ENCODE results near the gene UGT8.

Gene UGT8

DNA sequence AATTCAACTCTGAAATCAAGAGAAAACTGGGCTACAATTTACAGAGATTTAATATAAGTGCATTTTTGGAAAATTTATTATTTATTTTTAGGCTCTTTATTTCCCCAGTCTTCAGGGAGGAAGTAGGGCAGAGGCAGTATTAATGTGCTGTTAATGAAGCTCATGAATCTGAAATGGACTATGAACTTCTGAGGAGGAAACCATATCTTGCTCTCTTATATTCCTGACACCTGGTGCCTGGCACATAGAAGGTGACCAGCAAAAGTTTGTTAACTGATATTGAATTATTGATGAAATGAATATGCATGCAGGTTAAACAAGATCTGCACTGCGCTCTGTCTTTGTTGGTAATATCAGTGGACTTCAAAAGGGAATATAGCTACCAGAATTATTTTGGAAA is 55.1 kb downstream of the UGT8 start:
- no peak overlapping the region for H2BK120ac ChIP-seq (ENCODE audit: low read depth, low read length)
- no peaks in the 10 kb centered on the region for H3K36me3 ChIP-seq (ENCODE audit: control insufficient read depth in 1 of 2, insufficient read depth in 2 of 2, low read depth in 1 of 2, low read length in 2 of 2)
- no peak overlapping the region for H2BK15ac ChIP-seq (ENCODE audit: low read depth, poor library complexity, severe bottlenecking)
- H3K4me2 ChIP-seq (ENCODE audit: low read length, poor library complexity, severe bottlenecking): no peak overlapping the region
- H3K79me1 ChIP-seq (replicated peaks; ENCODE audit: low read length, poor library complexity, severe bottlenecking): peaks cover 1% of the 10 kb centered on the region
- H2BK12ac ChIP-seq (ENCODE audit: low read length in 2 of 2): no peak overlapping the region
- H3K9ac ChIP-seq (ENCODE audit: low read length): no peak overlapping the region
- no peak overlapping the region for H4K8ac ChIP-seq (ENCODE audit: low read length)
- H2BK5ac ChIP-seq (ENCODE audit: low read depth, low read length, poor library complexity, severe bottlenecking): no peak overlapping the region
- 98% methylated on average over 1 of the region's 1 CpG for WGBS
- H3K27me3 ChIP-seq (ENCODE audit: control insufficient read depth in 1 of 2, insufficient read depth in 1 of 2, low read length in 2 of 2): no peaks in the 10 kb centered on the region
- no peak overlapping the region for H3K27ac ChIP-seq (ENCODE audit: low read length, poor library complexity, severe bottlenecking)
- no peak overlapping the region for H3K4me3 ChIP-seq (ENCODE audit: insufficient read depth in 1 of 2, low read depth in 1 of 2, low read length in 2 of 2)
- H3K4me1 ChIP-seq (ENCODE audit: control insufficient read depth, insufficient read depth, low read depth, low read length): no peaks in the 10 kb centered on the region
- H3K23ac ChIP-seq (ENCODE audit: low read length in 2 of 2): no peak overlapping the region
- DNase-seq: no peak
- H4K91ac ChIP-seq (ENCODE audit: low read length): no peak overlapping the region
- H3K9me3 ChIP-seq (ENCODE audit: control insufficient read depth, low read length): no peaks in the 10 kb centered on the region
- no peak overlapping the region for H2AFZ ChIP-seq (ENCODE audit: low read depth, low read length)
- no peak overlapping the region for H3K14ac ChIP-seq (ENCODE audit: low read length in 2 of 2)
- no peak overlapping the region for H3K18ac ChIP-seq (ENCODE audit: low read depth in 1 of 2, low read length in 2 of 2)
- no peak overlapping the region for H3K4ac ChIP-seq (ENCODE audit: low read depth in 1 of 2, low read length in 2 of 2)
- H2AK5ac ChIP-seq (ENCODE audit: low read length, severe bottlenecking): no peak overlapping the region

DNA sequence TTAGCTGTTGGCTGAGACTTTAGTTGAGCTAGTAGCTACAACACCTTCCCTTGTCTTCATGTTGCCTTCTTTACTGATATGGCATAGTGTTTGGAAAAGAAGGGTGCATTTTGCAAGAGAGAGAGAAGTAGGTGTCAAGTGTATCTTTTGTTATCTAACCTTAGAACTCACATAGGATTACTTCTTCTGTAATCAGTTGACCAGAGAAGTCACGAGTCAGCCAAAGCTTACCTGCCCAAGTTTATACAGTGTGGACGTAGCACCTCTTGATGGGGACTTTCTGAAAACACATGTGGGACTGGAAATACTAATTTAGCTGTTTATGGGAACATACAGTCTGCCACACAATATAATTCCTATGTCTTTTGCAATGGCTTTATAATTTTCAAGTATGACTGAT is 56.0 kb downstream of the UGT8 start:
- Histone ChIP-seq H3K36me3 (ENCODE audit: control insufficient read depth in 1 of 2, insufficient read depth in 2 of 2, low read depth in 1 of 2, low read length in 2 of 2) (no peaks in the 10 kb centered on the region), H3K9ac (ENCODE audit: low read length) (no peak overlapping the region), H3K23ac (ENCODE audit: low read length in 2 of 2) (no peak overlapping the region), H3K27me3 (ENCODE audit: control insufficient read depth in 1 of 2, insufficient read depth in 1 of 2, low read length in 2 of 2) (no peaks in the 10 kb centered on the region), H3K79me1 (replicated peaks; ENCODE audit: low read length, poor library complexity, severe bottlenecking) (peaks cover 1% of the 10 kb centered on the region), H2BK15ac (ENCODE audit: low read depth, poor library complexity, severe bottlenecking) (no peak overlapping the region), H3K4me2 (ENCODE audit: low read length, poor library complexity, severe bottlenecking) (peak overlapping the region; percentile 16), H3K4ac (ENCODE audit: low read depth in 1 of 2, low read length in 2 of 2) (no peak overlapping the region), H3K18ac (ENCODE audit: low read depth in 1 of 2, low read length in 2 of 2) (no peak overlapping the region), H3K9me3 (ENCODE audit: control insufficient read depth, low read length) (no peaks in the 10 kb centered on the region), H4K91ac (ENCODE audit: low read length) (no peak overlapping the region), H3K14ac (ENCODE audit: low read length in 2 of 2) (no peak overlapping the region), H4K8ac (ENCODE audit: low read length) (no peak overlapping the region), H3K4me1 (ENCODE audit: control insufficient read depth, insufficient read depth, low read depth, low read length) (no peaks in the 10 kb centered on the region), H2AFZ (ENCODE audit: low read depth, low read length) (no peak overlapping the region), H2AK5ac (ENCODE audit: low read length, severe bottlenecking) (no peak overlapping the region), H2BK12ac (ENCODE audit: low read length in 2 of 2) (no peak overlapping the region), H2BK120ac (ENCODE audit: low read depth, low read length) (no peak overlapping the region), H3K4me3 (ENCODE audit: insufficient read depth in 1 of 2, low read depth in 1 of 2, low read length in 2 of 2) (no peak overlapping the region), H3K27ac (ENCODE audit: low read length, poor library complexity, severe bottlenecking) (no peak overlapping the region), H2BK5ac (ENCODE audit: low read depth, low read length, poor library complexity, severe bottlenecking) (no peak overlapping the region)
- 92% methylated on average over 2 of the region's 2 CpGs for WGBS
- no peak for DNase-seq

DNA sequence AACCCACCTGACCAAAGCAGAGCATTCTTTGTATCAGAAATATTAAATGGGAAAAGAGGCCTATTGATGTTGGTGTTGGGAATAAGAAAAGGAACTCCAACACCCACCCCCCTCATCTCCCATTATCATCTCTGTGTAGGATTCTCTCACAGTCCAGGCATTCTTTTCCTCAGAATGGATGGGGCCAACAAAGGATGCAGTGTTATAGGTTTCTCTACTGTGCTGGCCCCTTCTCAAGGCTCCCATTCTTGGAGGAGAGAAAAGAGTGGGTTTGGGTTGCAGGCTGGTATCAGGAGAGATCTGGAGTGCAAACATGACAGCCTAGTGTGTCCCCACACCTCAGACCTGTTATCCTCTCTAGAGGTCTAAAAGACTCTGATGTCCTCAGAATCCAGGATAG is 59.6 kb downstream of the UGT8 start:
- Histone ChIP-seq H3K9me3 (ENCODE audit: control insufficient read depth, low read length) (no peaks in the 10 kb centered on the region), H3K14ac (ENCODE audit: low read length in 2 of 2) (no peak overlapping the region), H3K23ac (ENCODE audit: low read length in 2 of 2) (no peak overlapping the region), H3K4ac (ENCODE audit: low read depth in 1 of 2, low read length in 2 of 2) (no peak overlapping the region), H3K4me2 (ENCODE audit: low read length, poor library complexity, severe bottlenecking) (no peak overlapping the region), H3K9ac (ENCODE audit: low read length) (no peak overlapping the region), H3K36me3 (ENCODE audit: control insufficient read depth in 1 of 2, insufficient read depth in 2 of 2, low read depth in 1 of 2, low read length in 2 of 2) (no peaks in the 10 kb centered on the region), H2BK15ac (ENCODE audit: low read depth, poor library complexity, severe bottlenecking) (no peak overlapping the region), H3K79me1 (replicated peaks; ENCODE audit: low read length, poor library complexity, severe bottlenecking) (peaks cover 1% of the 10 kb centered on the region), H3K27me3 (ENCODE audit: control insufficient read depth in 1 of 2, insufficient read depth in 1 of 2, low read length in 2 of 2) (no peaks in the 10 kb centered on the region), H2BK120ac (ENCODE audit: low read depth, low read length) (no peak overlapping the region), H4K8ac (ENCODE audit: low read length) (no peak overlapping the region), H2BK5ac (ENCODE audit: low read depth, low read length, poor library complexity, severe bottlenecking) (no peak overlapping the region), H4K91ac (ENCODE audit: low read length) (no peak overlapping the region), H3K27ac (ENCODE audit: low read length, poor library complexity, severe bottlenecking) (no peak overlapping the region), H2AK5ac (ENCODE audit: low read length, severe bottlenecking) (no peak overlapping the region), H3K18ac (ENCODE audit: low read depth in 1 of 2, low read length in 2 of 2) (no peak overlapping the region), H3K4me1 (ENCODE audit: control insufficient read depth, insufficient read depth, low read depth, low read length) (no peaks in the 10 kb centered on the region), H2AFZ (ENCODE audit: low read depth, low read length) (no peak overlapping the region), H3K4me3 (ENCODE audit: insufficient read depth in 1 of 2, low read depth in 1 of 2, low read length in 2 of 2) (no peak overlapping the region), H2BK12ac (ENCODE audit: low read length in 2 of 2) (no peak overlapping the region)
- DNase-seq: no peak

DNA sequence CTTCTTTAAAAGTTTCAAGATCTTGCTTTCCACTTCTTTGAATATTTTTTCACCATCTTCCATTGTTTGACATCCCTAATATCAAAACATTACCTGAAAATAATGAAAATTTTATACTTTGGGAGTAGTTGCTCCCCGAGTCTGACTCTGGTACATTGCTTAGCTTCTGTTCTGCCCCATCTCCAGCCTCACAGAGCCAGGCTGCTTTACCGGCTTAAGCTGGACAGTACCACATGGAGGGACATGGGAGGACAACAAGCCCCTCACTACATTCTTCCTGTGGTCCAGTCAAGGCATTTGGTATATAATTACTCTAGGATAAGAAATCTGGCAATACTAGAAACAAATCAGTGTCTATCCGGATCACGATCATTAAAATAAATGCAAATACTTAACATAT is 60.2 kb downstream of the UGT8 start:
- WGBS: 100% methylated on average over 1 of the region's 4 CpGs
- no peaks in the 10 kb centered on the region for H3K27me3 ChIP-seq (ENCODE audit: control insufficient read depth in 1 of 2, insufficient read depth in 1 of 2, low read length in 2 of 2)
- no peak overlapping the region for H2AK5ac ChIP-seq (ENCODE audit: low read length, severe bottlenecking)
- H2BK120ac ChIP-seq (ENCODE audit: low read depth, low read length): no peak overlapping the region
- DNase-seq: no peak
- H3K4ac ChIP-seq (ENCODE audit: low read depth in 1 of 2, low read length in 2 of 2): no peak overlapping the region
- H4K91ac ChIP-seq (ENCODE audit: low read length): no peak overlapping the region
- H2BK5ac ChIP-seq (ENCODE audit: low read depth, low read length, poor library complexity, severe bottlenecking): no peak overlapping the region
- H3K14ac ChIP-seq (ENCODE audit: low read length in 2 of 2): no peak overlapping the region
- no peak overlapping the region for H3K9ac ChIP-seq (ENCODE audit: low read length)
- H3K4me2 ChIP-seq (ENCODE audit: low read length, poor library complexity, severe bottlenecking): no peak overlapping the region
- H3K9me3 ChIP-seq (ENCODE audit: control insufficient read depth, low read length): no peaks in the 10 kb centered on the region
- H3K36me3 ChIP-seq (ENCODE audit: control insufficient read depth in 1 of 2, insufficient read depth in 2 of 2, low read depth in 1 of 2, low read length in 2 of 2): no peaks in the 10 kb centered on the region
- H3K27ac ChIP-seq (ENCODE audit: low read length, poor library complexity, severe bottlenecking): no peak overlapping the region
- H4K8ac ChIP-seq (ENCODE audit: low read length): no peak overlapping the region
- no peak overlapping the region for H3K4me3 ChIP-seq (ENCODE audit: insufficient read depth in 1 of 2, low read depth in 1 of 2, low read length in 2 of 2)
- H3K4me1 ChIP-seq (ENCODE audit: control insufficient read depth, insufficient read depth, low read depth, low read length): no peaks in the 10 kb centered on the region
- no peak overlapping the region for H3K23ac ChIP-seq (ENCODE audit: low read length in 2 of 2)
- no peak overlapping the region for H2AFZ ChIP-seq (ENCODE audit: low read depth, low read length)
- no peak overlapping the region for H2BK12ac ChIP-seq (ENCODE audit: low read length in 2 of 2)
- H2BK15ac ChIP-seq (ENCODE audit: low read depth, poor library complexity, severe bottlenecking): no peak overlapping the region
- no peak overlapping the region for H3K18ac ChIP-seq (ENCODE audit: low read depth in 1 of 2, low read length in 2 of 2)
- peaks cover 1% of the 10 kb centered on the region for H3K79me1 ChIP-seq (replicated peaks; ENCODE audit: low read length, poor library complexity, severe bottlenecking)

Data from mesenchymal stem cell (in vitro differentiated cells and primary cell).